B cell (primary cell): ENCODE measurements around the gene RSPH6A. TPM values are rescaled to one million over a fixed set of nuclear protein-coding genes. Genes with fewer than 3 reads are reported as not detected.

Source experiments
- ATAC-seq: fragments of 200-7000 bp; cut with Tn5 transposase; one replicate; pipeline ENCODE4 v1.10.0; 2021; ENCODE audit warnings: low read depth, mild to moderate bottlenecking, moderate number of reproducible peaks, moderate library complexity
- CTCF ChIA-PET: fragments of 350-600 bp; sonication (Branson Sonifier 250); formaldehyde crosslinking; loops from one replicate; lab custom pipeline; 2021; ENCODE audit warnings: antibody characterized with exemption, inconsistent platforms; lab: Charles Lee
- POLR2A ChIA-PET: fragments of 350-600 bp; sonication (Branson Sonifier 250); formaldehyde crosslinking; loops from one replicate; lab custom pipeline; 2021; ENCODE audit warnings: antibody characterized with exemption; lab: Charles Lee
- DNase-seq: peaks from one replicate; pipeline ENCODE4 v3.0.0; 2013
- H2AFZ ChIP-seq: 2 replicates; pipeline ENCODE4 v1.6.1; 2012; ENCODE audit warnings: mild to moderate bottlenecking, low read depth, low read length; ENCODE audit not compliant: insufficient read depth, poor library complexity, severe bottlenecking
- H3K27ac ChIP-seq, 2 donors: 1 replicate in 1 of 2; 2 replicates in 1 of 2; pipeline ENCODE4 v1.5.1; 2012 to 2013; ENCODE audit warnings: low read length in 2 of 2, mild to moderate bottlenecking in 2 of 2, moderate library complexity in 1 of 2
- H3K27me3 ChIP-seq, 4 experiments: fragments of 200-600 bp in 1 of 4; sonication (generic) in 1 of 4; replicated peaks in 1 of 4; 1 replicate in 2 of 4; 2 replicates in 2 of 4; pipeline versions ENCODE4 v1.6.1 to v1.7.0; 2013 to 2016; ENCODE audit warnings: low read length in 3 of 4, mild to moderate bottlenecking in 2 of 4, mixed read lengths in 1 of 4, moderate library complexity in 1 of 4; ENCODE audit not compliant: insufficient read depth in 4 of 4, control insufficient read depth in 3 of 4; ENCODE audit errors: control extremely low read depth in 1 of 4
- H3K36me3 ChIP-seq, 2 experiments: replicated peaks in 1 of 2; 1 replicate in 1 of 2; 2 replicates in 1 of 2; pipeline versions ENCODE4 v1.6.1 to v1.7.1; 2013; ENCODE audit warnings: low read length in 1 of 2; ENCODE audit not compliant: insufficient read depth in 2 of 2, control insufficient read depth in 1 of 2; ENCODE audit errors: control extremely low read depth in 1 of 2, extremely low read depth in 1 of 2
- H3K4me1 ChIP-seq, 2 donors: fragments of 200-600 bp in 1 of 2; sonication (generic) in 1 of 2; 1 replicate in 1 of 2; 2 replicates in 1 of 2; pipeline versions ENCODE4 v1.5.1 to v1.6.1; 2013 to 2017; ENCODE audit warnings: low read length in 2 of 2; ENCODE audit not compliant: control insufficient read depth in 2 of 2, insufficient read depth in 2 of 2
- H3K4me2 ChIP-seq: replicated peaks from 2 replicates; pipeline ENCODE3; 2012; ENCODE audit warnings: mild to moderate bottlenecking, low read depth, low read length; ENCODE audit not compliant: poor library complexity, severe bottlenecking
- H3K4me3 ChIP-seq, 5 experiments: fragments of 200-600 bp in 1 of 5; sonication (generic) in 1 of 5; 1 replicate in 3 of 5; 2 replicates in 2 of 5; pipeline versions ENCODE4 v1.5.1 to v1.7.0; 2011 to 2016; ENCODE audit warnings: low read length in 4 of 5, mild to moderate bottlenecking in 4 of 5, low read depth in 2 of 5, control low read depth in 1 of 5, moderate library complexity in 1 of 5; ENCODE audit not compliant: insufficient read depth in 1 of 5; ENCODE audit errors: control extremely low read depth in 1 of 5, extremely low read depth in 1 of 5
- H3K79me2 ChIP-seq: fragments of 200-600 bp; sonication (generic); one replicate; pipeline ENCODE4 v1.6.0; 2016; ENCODE audit warnings: low read length; ENCODE audit not compliant: control insufficient read depth, insufficient read depth
- H3K9ac ChIP-seq: fragments of 200-600 bp; sonication (generic); 2 replicates; pipeline ENCODE4 v1.6.1; 2017; ENCODE audit warnings: mild to moderate bottlenecking, low read length, moderate library complexity
- H3K9me3 ChIP-seq, 3 donors: one replicate each; pipeline versions ENCODE4 v1.6.1 to v1.7.1; 2013; ENCODE audit warnings: low read length in 2 of 3; ENCODE audit not compliant: control insufficient read depth in 2 of 3, insufficient read depth in 1 of 3; ENCODE audit errors: control extremely low read depth in 1 of 3
- H4K20me1 ChIP-seq: 2 replicates; pipeline ENCODE4 v1.6.0; 2012; ENCODE audit warnings: mild to moderate bottlenecking, low read length; ENCODE audit not compliant: insufficient read depth, control insufficient read depth, poor library complexity, severe bottlenecking
- H3K27ac Mint-ChIP-seq: one replicate; pipeline ENCODE4 v1.8.0; 2021; ENCODE audit warnings: mixed read lengths
- H3K27me3 Mint-ChIP-seq: one replicate; pipeline ENCODE4 v1.8.0; 2021; ENCODE audit warnings: mixed read lengths
- H3K4me1 Mint-ChIP-seq: one replicate; pipeline ENCODE4 v1.8.0; 2021; ENCODE audit warnings: mixed read lengths
- H3K4me3 Mint-ChIP-seq: one replicate; pipeline ENCODE4 v1.8.0; 2021; ENCODE audit warnings: mixed read lengths
- H3K9me3 Mint-ChIP-seq: one replicate; pipeline ENCODE4 v1.8.0; 2022; ENCODE audit warnings: mixed read lengths; ENCODE audit not compliant: insufficient read depth
- CTCF ChIP-seq: fragments of 200-600 bp; IDR thresholded peaks from one replicate; pipeline ENCODE4 v1.8.0; 2022; ENCODE audit warnings: antibody characterized with exemption, mild to moderate bottlenecking
- EZH2 ChIP-seq: IDR thresholded peaks from 2 replicates; pipeline ENCODE4 v1.6.1; 2012; ENCODE audit warnings: borderline replicate concordance, low read depth, mild to moderate bottlenecking, moderate library complexity, low read length; ENCODE audit not compliant: insufficient read depth, poor library complexity, severe bottlenecking
- WGBS: methylation state at CpG from one replicate; pipeline ENCODE4 v1.1.5; 2013; ENCODE audit warnings: missing lambda C conversion rate; ENCODE audit not compliant: insufficient coverage; 5-methylcytosine and 5-hydroxymethylcytosine counted together
- intact Hi-C: fragments of 100-400 bp; cut with micrococcal nuclease; formaldehyde crosslinking; loops from one replicate; pipeline ENCODE4 v1.10.0; 2022
- polyA plus RNA-seq: library from polyadenylated mRNA; depleted of rRNA; stranded (reverse); fragments of >200 nt; gene quantifications from 2 replicates; pipeline ENCODE4 v1.2.3, GENCODE V29; 2012
- total RNA-seq, 2 donors: library from RNA; stranded (reverse); fragments of 120-200 nt in 1 of 2; gene quantifications; 1 replicate in 1 of 2; 2 replicates in 1 of 2; pipeline versions ENCODE4 v1.2.3 to v1.2.4, GENCODE V29; 2013 to 2022

RSPH6A gene
- total and polyA plus RNA-seq, 2 donors (not counting 1 experiment from before 2014, with no cell fraction given), result 0.03 to 0.62 TPM

DNA sequence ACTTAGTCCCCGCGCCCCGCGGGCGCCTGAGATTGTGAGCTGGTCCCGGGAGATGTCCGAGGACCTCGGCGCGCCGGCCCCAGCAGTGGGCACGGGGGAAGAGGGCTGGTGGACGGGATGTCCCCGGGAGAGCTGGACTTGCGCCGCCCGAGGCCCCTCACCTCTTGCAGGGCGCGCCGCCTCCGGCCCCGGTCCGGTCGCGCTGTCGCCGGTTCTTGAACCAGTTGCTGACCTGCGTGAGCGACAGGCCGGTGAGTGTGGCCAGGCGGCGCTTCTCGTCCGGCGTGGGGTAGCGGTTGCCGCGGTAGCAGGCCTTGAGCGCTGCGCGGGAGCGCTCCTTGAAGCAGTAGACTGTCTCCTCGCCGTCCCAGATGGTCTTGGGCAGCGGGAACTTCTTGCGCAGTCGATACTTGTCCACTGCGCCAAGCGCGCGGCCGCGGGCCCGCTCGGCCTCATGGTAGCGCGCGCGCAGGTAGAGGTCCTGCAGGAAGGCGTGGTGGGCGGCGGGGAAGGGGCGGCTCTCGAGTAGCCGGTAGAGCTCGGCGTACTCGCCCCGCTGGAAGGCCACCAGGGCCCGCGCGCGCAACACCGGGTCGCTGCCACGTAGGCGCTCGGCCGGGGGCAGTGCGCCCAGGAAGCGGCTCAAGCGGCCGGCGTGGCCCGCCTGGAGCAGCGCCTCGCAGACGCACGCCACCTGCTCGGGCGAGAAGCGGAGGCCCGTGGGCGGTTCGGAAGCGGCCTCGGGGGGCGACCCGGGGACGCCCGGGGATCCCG is 47.0 kb downstream of the RSPH6A start:
- peak overlapping the region; percentile 78 for H3K9ac ChIP-seq

More for the DNA sequence above, 47.0 kb downstream of the RSPH6A start:
- Histone ChIP-seq H4K20me1 (no peaks in the 10 kb centered on the region), H2AFZ (peak overlapping the region; percentile 93), H3K27me3 (peaks cover 0 to 36% (median 8%) of the 10 kb centered on the region in 4 experiments), H3K9me3 (peaks cover 0 to 3% (median 0%) of the 10 kb centered on the region in 3 donors), H3K4me3 (peak overlapping the region in 4 of 5 experiments; percentile 31 to 84 (median 76)), H3K4me1 (peaks cover 12 to 31% of the 10 kb centered on the region in 2 donors), H3K36me3 (no peaks in the 10 kb centered on the region), H3K4me2 (peak overlapping the region; percentile 96), H3K79me2 (no peaks in the 10 kb centered on the region), H3K27ac (no peak overlapping the region)
- no peak overlapping the region for H3K27ac Mint-ChIP-seq
- TF ChIP-seq EZH2, result no peak
- TF ChIP-seq CTCF, result no peak
- no peaks in the 10 kb centered on the region for H3K9me3 Mint-ChIP-seq
- H3K4me1 Mint-ChIP-seq, result peaks cover 24% of the 10 kb centered on the region
- ATAC-seq (no peak), DNase-seq (peak; percentile 69)
- intact Hi-C loops, result loop anchor here (2.0 kb wide), 1 partner anchor 37 kb away; the partner anchor contains the start of gene FBXO46
- peak overlapping the region; percentile 76 for H3K4me3 Mint-ChIP-seq
- WGBS, result 4% methylated on average over 102 of the region's 102 CpGs
- ChIA-PET POLR2A (interaction anchor here (0.5 to 3.9 kb wide), 4 partner anchors 24 to 95 kb away, joined by 3 to 23 read pairs (median 12); partner anchors contain the start of genes DMWD and SYMPK), CTCF (interaction anchor here (1.5 to 8.3 kb wide), 6 partner anchors 25 to 114 kb away, joined by 3 to 302 read pairs (median 16); partner anchors contain the start of genes DMWD, QPCTL and SNRPD2)
- H3K27me3 Mint-ChIP-seq, result peaks cover 10% of the 10 kb centered on the region
